K562 (cell line): ENCODE measurements around the gene CPED1.

ENCODE experiments used
- BACH1 ChIP-seq: fragments of 200-800 bp; sonication (Bioruptor generic); IDR thresholded peaks from 2 replicates; pipeline ENCODE4 v1.6.1; 2016; ENCODE audit warnings: missing genetic modification characterization, missing compliant biosample characterization
- CTCF ChIP-seq, 3 experiments: IDR thresholded peaks in 2 of 3; conservative IDR thresholded peaks in 1 of 3; 2 replicates each; pipeline ENCODE4 v1.5.1; 2011 to 2012; ENCODE audit warnings: low read length in 3 of 3, mild to moderate bottlenecking in 3 of 3, control low read depth in 2 of 3, improper control_type of control experiment in 1 of 3, inconsistent platforms in 1 of 3, low read depth in 1 of 3, mixed read lengths in 1 of 3, moderate library complexity in 1 of 3; ENCODE audit not compliant: insufficient read depth in 2 of 3
- ESRRA ChIP-seq: fragments of 450-650 bp; IDR thresholded peaks from 2 replicates; pipeline ENCODE4 v1.6.1; 2014; ENCODE audit warnings: low read depth, mild to moderate bottlenecking, moderate library complexity, borderline replicate concordance
- NR2F6 ChIP-seq: fragments of 450-650 bp; formaldehyde crosslinking; IDR thresholded peaks from 2 replicates; pipeline ENCODE4 v1.4.0; 2020; ENCODE audit warnings: mild to moderate bottlenecking
- NRF1 ChIP-seq, 2 experiments: fragments of 450-650 bp; IDR thresholded peaks in 1 of 2; conservative IDR thresholded peaks in 1 of 2; 2 replicates each; pipeline ENCODE4 v1.6.1; 2014; ENCODE audit warnings: mild to moderate bottlenecking in 2 of 2
- U2AF1 ChIP-seq: fragments of 200-400 bp; formaldehyde crosslinking; optimal IDR thresholded peaks from 2 replicates; pipeline ENCODE3; 2017; ENCODE audit warnings: mild to moderate bottlenecking, low read depth, low read length, moderate library complexity
- XRCC3 ChIP-seq: fragments of 450-650 bp; IDR thresholded peaks from 2 replicates; pipeline ENCODE4 v1.6.1; 2017; ENCODE audit warnings: mild to moderate bottlenecking, moderate library complexity
- ZNF274 ChIP-seq: IDR thresholded peaks from 2 replicates; pipeline ENCODE4 v1.6.1; 2011; ENCODE audit warnings: low read depth, mild to moderate bottlenecking, low read length, moderate library complexity, borderline replicate concordance

- TF ChIP-seq ESRRA = no peak
- TF ChIP-seq ZNF274 = no peak
- TF ChIP-seq CTCF (IDR thresholded peaks at IDR 0.05 in 2 of 3, conservative IDR thresholded peaks at IDR 0.05 in 1 of 3; ENCODE audit: insufficient read depth in 2 of 3, low read depth in 1 of 3, low read length in 3 of 3) = no peak
- TF ChIP-seq NR2F6 = no peak
- no peak for TF ChIP-seq NRF1 (conservative IDR thresholded peaks at IDR 0.05 in 1 of 2, IDR thresholded peaks at IDR 0.05 in 1 of 2)
- TF ChIP-seq U2AF1 = no peak
- TF ChIP-seq XRCC3 = no peak
- TF ChIP-seq BACH1 (tag) = no peak
These were observed 59.7 kb downstream of the CPED1 start for GRCh38 chr7:121048195-121048594.
